Activated CD8-positive, alpha-beta T cell treated with anti-CD3 and anti-CD28 coated beads for 36 hours (primary cell): ENCODE measurements around the gene LIPI. TPM values are rescaled to one million over a fixed set of nuclear protein-coding genes. Genes with fewer than 3 reads are reported as not detected.

Experiments
- ATAC-seq: fragments of 200-7000 bp; cut with Tn5 transposase; one replicate; pipeline ENCODE4 v1.10.0; 2021; ENCODE audit warnings: mild to moderate bottlenecking, moderate library complexity
- CTCF ChIA-PET: fragments of 350-600 bp; sonication (Branson Sonifier 250); formaldehyde crosslinking; loops from one replicate; lab custom pipeline; 2021; ENCODE audit warnings: antibody characterized with exemption; lab: Charles Lee
- POLR2A ChIA-PET: fragments of 350-600 bp; sonication (Branson Sonifier 250); formaldehyde crosslinking; loops from one replicate; lab custom pipeline; 2021; ENCODE audit warnings: antibody characterized with exemption; lab: Charles Lee
- DNase-seq: peaks from one replicate; pipeline ENCODE4 v3.0.0-alpha.2; 2020
- H3K27ac Mint-ChIP-seq: one replicate; pipeline ENCODE4 v1.8.0; 2021; ENCODE audit warnings: mild to moderate bottlenecking, mixed read lengths
- H3K27me3 Mint-ChIP-seq: one replicate; pipeline ENCODE4 v1.8.0; 2021; ENCODE audit warnings: mixed read lengths
- H3K36me3 Mint-ChIP-seq: one replicate; pipeline ENCODE4 v1.8.0; 2021; ENCODE audit warnings: low read depth, mixed read lengths
- H3K4me1 Mint-ChIP-seq: one replicate; pipeline ENCODE4 v1.8.0; 2021; ENCODE audit warnings: low read depth, mixed read lengths
- H3K4me3 Mint-ChIP-seq: one replicate; pipeline ENCODE4 v1.8.0; 2021; ENCODE audit warnings: mild to moderate bottlenecking, moderate library complexity, mixed read lengths
- H3K9me3 Mint-ChIP-seq: one replicate; pipeline ENCODE4 v1.8.0; 2021; ENCODE audit warnings: mixed read lengths
- CTCF ChIP-seq: fragments of 200-600 bp; IDR thresholded peaks from one replicate; pipeline ENCODE4 v1.8.0; 2022; ENCODE audit warnings: antibody characterized with exemption, mild to moderate bottlenecking
- intact Hi-C: fragments of 100-400 bp; cut with micrococcal nuclease; formaldehyde crosslinking; loops from one replicate; pipeline ENCODE4 v1.10.0; 2022
- total RNA-seq, 2 experiments: library from RNA; stranded (reverse); gene quantifications; one replicate each; pipeline ENCODE4 v1.2.3, GENCODE V29; 2021

The LIPI gene
- total RNA-seq, 2 experiments from 2014 or later = not detected

- H3K9me3 Mint-ChIP-seq = no peaks in the 10 kb centered on the region
- ATAC-seq = no peak
- TF ChIP-seq CTCF = no peak
These were observed 89.0 kb downstream of the LIPI start for GRCh38 chr21:14121719-14122118.

GRCh38 chr21:14120091-14120734 lies 90.5 kb downstream of the LIPI start:
- ATAC-seq (peak; percentile 62), DNase-seq (peak; percentile 72)
- peak; percentile 72 for TF ChIP-seq CTCF
- Mint-ChIP-seq H3K4me3 (no peak overlapping the region), H3K27me3 (no peaks in the 10 kb centered on the region), H3K4me1 (peaks cover 8% of the 10 kb centered on the region), H3K36me3 (no peaks in the 10 kb centered on the region), H3K27ac (peak overlapping the region; percentile 4), H3K9me3 (no peaks in the 10 kb centered on the region)
- CTCF ChIA-PET = interaction anchor here (1.0 to 1.1 kb wide), 2 partner anchors 11 to 18 kb away, joined by 3 to 8 read pairs; no protein-coding TSS in a partner anchor
- intact Hi-C loops = no loop called here
- POLR2A ChIA-PET = no interaction called here

More at GRCh38 chr21:14121719-14122118, 89.0 kb downstream of the LIPI start:
- Mint-ChIP-seq H3K4me1 (peaks cover 8% of the 10 kb centered on the region), H3K4me3 (no peak overlapping the region), H3K36me3 (no peaks in the 10 kb centered on the region), H3K27me3 (no peaks in the 10 kb centered on the region), H3K27ac (no peak overlapping the region)
- CTCF ChIA-PET = interaction anchor here (1.7 kb wide), 1 partner anchor 8 kb away, joined by 3 read pairs; no protein-coding TSS in a partner anchor
- POLR2A ChIA-PET = no interaction called here
- no peak for DNase-seq
- intact Hi-C loops = no loop called here

GRCh38 chr21:14119038-14119437 lies 91.7 kb downstream of the LIPI start:
- Mint-ChIP-seq H3K4me1 (peaks cover 8% of the 10 kb centered on the region), H3K36me3 (no peaks in the 10 kb centered on the region), H3K27me3 (no peaks in the 10 kb centered on the region), H3K4me3 (no peak overlapping the region), H3K9me3 (no peaks in the 10 kb centered on the region), H3K27ac (no peak overlapping the region)
- TF ChIP-seq CTCF = no peak
- intact Hi-C loops = no loop called here
- ATAC-seq (no peak), DNase-seq (no peak)
- POLR2A ChIA-PET = no interaction called here
- CTCF ChIA-PET = no interaction called here

GRCh38 chr21:14116080-14116481 lies 94.7 kb downstream of the LIPI start:
- TF ChIP-seq CTCF = no peak
- no peaks in the 10 kb centered on the region for H3K36me3 Mint-ChIP-seq
- ATAC-seq (no peak), DNase-seq (no peak)
- H3K4me3 Mint-ChIP-seq = no peak overlapping the region
- ChIA-PET POLR2A (no interaction called here), CTCF (no interaction called here)
- H3K27me3 Mint-ChIP-seq = no peaks in the 10 kb centered on the region
- peaks cover 8% of the 10 kb centered on the region for H3K4me1 Mint-ChIP-seq
- peaks cover 1% of the 10 kb centered on the region for H3K9me3 Mint-ChIP-seq
- H3K27ac Mint-ChIP-seq = no peak overlapping the region
- intact Hi-C loops = no loop called here

GRCh38 chr21:14115646-14116045 lies 95.1 kb downstream of the LIPI start:
- Mint-ChIP-seq H3K27ac (no peak overlapping the region), H3K9me3 (peaks cover 1% of the 10 kb centered on the region), H3K4me3 (no peak overlapping the region), H3K36me3 (no peaks in the 10 kb centered on the region), H3K27me3 (no peaks in the 10 kb centered on the region), H3K4me1 (peaks cover 8% of the 10 kb centered on the region)
- intact Hi-C loops = no loop called here
- TF ChIP-seq CTCF = no peak
- POLR2A ChIA-PET = no interaction called here
- DNase-seq (no peak), ATAC-seq (no peak)
- CTCF ChIA-PET = no interaction called here
